ENCODE data around the gene PIK3R3.

GRCh38 chr1:46041551-46041950 is 90.9 kb downstream of the PIK3R3 start:
- no peak for TF ChIP-seq CTCF (conservative IDR thresholded peaks at IDR 0.05; ENCODE audit: low read depth, low read length)
- no peak for TF ChIP-seq EZH2 (IDR thresholded peaks at IDR 0.05; ENCODE audit: borderline replicate concordance, low read depth, low read length, poor library complexity, severe bottlenecking)
